Measurements from ENCODE around the gene PROM2. TPM values are rescaled to one million over a fixed set of nuclear protein-coding genes. Genes with fewer than 3 reads are reported as not detected.

Gene PROM2
- total RNA-seq, 1 experiment from 2014 or later, result 64.2 TPM

GRCh38 chr2:95298486-95299111 is 24.4 kb downstream of the PROM2 start:
- Histone ChIP-seq H4K20me1 (ENCODE audit: low read length) (no peaks in the 10 kb centered on the region), H3K27ac (ENCODE audit: low read length) (no peak overlapping the region), H3K9ac (ENCODE audit: low read length) (no peak overlapping the region), H3K27me3 (ENCODE audit: low read length) (no peaks in the 10 kb centered on the region), H3F3A (ENCODE audit: low read length, unreplicated experiment) (no peaks in the 10 kb centered on the region), H3K36me3 (ENCODE audit: low read depth, low read length) (no peaks in the 10 kb centered on the region), H3K79me2 (ENCODE audit: low read length) (no peaks in the 10 kb centered on the region), H3K4me2 (ENCODE audit: low read length) (no peak overlapping the region), H3K9me2 (replicated peaks; ENCODE audit: low read length) (no peaks in the 10 kb centered on the region), H2AFZ (ENCODE audit: low read length) (no peak overlapping the region), H3K4me3 (ENCODE audit: low read length) (no peak overlapping the region), H3K4me1 (ENCODE audit: insufficient read depth, low read length) (peaks cover 16% of the 10 kb centered on the region), H3K9me3 (ENCODE audit: low read length) (no peaks in the 10 kb centered on the region)
- DNase-seq, result no peak
- POLR2A ChIA-PET (ENCODE audit: unreplicated experiment), result interaction anchor here (0.6 kb wide), 1 partner anchor 24 kb away, joined by 3 read pairs; the partner anchor contains the start of gene PROM2
- intact Hi-C loops (cut with micrococcal nuclease), result no loop called here
- no TSS peak for BruUV-seq (replicated peaks)
- CTCF ChIA-PET, result no interaction called here
- ATAC-seq, result no peak
- TF ChIP-seq EZH2phosphoT487 (IDR thresholded peaks at IDR 0.05; ENCODE audit: borderline replicate concordance, low read length), result no peak
- TF ChIP-seq CTCF (conservative IDR thresholded peaks at IDR 0.05; ENCODE audit: low read depth, low read length), result no peak
- no peak for TF ChIP-seq EZH2 (IDR thresholded peaks at IDR 0.05; ENCODE audit: low read length, unreplicated experiment)

- H3K9me3 ChIP-seq (ENCODE audit: low read length), result no peaks in the 10 kb centered on the region
- H2AFZ ChIP-seq (ENCODE audit: low read length), result no peak overlapping the region
- peaks cover 17% of the 10 kb centered on the region for H3K4me1 ChIP-seq (ENCODE audit: insufficient read depth, low read length)
- no peaks in the 10 kb centered on the region for H3K27me3 ChIP-seq (ENCODE audit: low read length)
- BruUV-seq (replicated peaks), result no TSS peak
- H3K9ac ChIP-seq (ENCODE audit: low read length), result no peak overlapping the region
- H3F3A ChIP-seq (ENCODE audit: low read length, unreplicated experiment), result no peaks in the 10 kb centered on the region
- no peaks in the 10 kb centered on the region for H4K20me1 ChIP-seq (ENCODE audit: low read length)
- H3K4me3 ChIP-seq (ENCODE audit: low read length), result no peak overlapping the region
- no peak for TF ChIP-seq EZH2 (IDR thresholded peaks at IDR 0.05; ENCODE audit: low read length, unreplicated experiment)
- ChIA-PET POLR2A (ENCODE audit: unreplicated experiment) (no interaction called here), CTCF (no interaction called here)
- H3K27ac ChIP-seq (ENCODE audit: low read length), result no peak overlapping the region
- no peaks in the 10 kb centered on the region for H3K79me2 ChIP-seq (ENCODE audit: low read length)
- intact Hi-C loops (cut with micrococcal nuclease), result no loop called here
- H3K36me3 ChIP-seq (ENCODE audit: low read depth, low read length), result no peaks in the 10 kb centered on the region
- DNase-seq (no peak), ATAC-seq (no peak)
- H3K9me2 ChIP-seq (replicated peaks; ENCODE audit: low read length), result no peaks in the 10 kb centered on the region
- no peak overlapping the region for H3K4me2 ChIP-seq (ENCODE audit: low read length)
Observed at GRCh38 chr2:95299961-95300360, 25.7 kb downstream of the PROM2 start.

GRCh38 chr2:95300450-95300849 is 26.2 kb downstream of the PROM2 start:
- intact Hi-C loops (cut with micrococcal nuclease), result no loop called here
- no peaks in the 10 kb centered on the region for H4K20me1 ChIP-seq (ENCODE audit: low read length)
- no peak overlapping the region for H3K27ac ChIP-seq (ENCODE audit: low read length)
- no peak overlapping the region for H3K4me2 ChIP-seq (ENCODE audit: low read length)
- ChIA-PET POLR2A (ENCODE audit: unreplicated experiment) (no interaction called here), CTCF (no interaction called here)
- H3K9me2 ChIP-seq (replicated peaks; ENCODE audit: low read length), result no peaks in the 10 kb centered on the region
- DNase-seq (no peak), ATAC-seq (no peak)
- H3K4me3 ChIP-seq (ENCODE audit: low read length), result no peak overlapping the region
- H3K9ac ChIP-seq (ENCODE audit: low read length), result no peak overlapping the region
- H3K79me2 ChIP-seq (ENCODE audit: low read length), result no peaks in the 10 kb centered on the region
- TF ChIP-seq EZH2 (IDR thresholded peaks at IDR 0.05; ENCODE audit: low read length, unreplicated experiment), result no peak
- no peak for TF ChIP-seq CTCF (conservative IDR thresholded peaks at IDR 0.05; ENCODE audit: low read depth, low read length)
- TF ChIP-seq EZH2phosphoT487 (IDR thresholded peaks at IDR 0.05; ENCODE audit: borderline replicate concordance, low read length), result no peak
- H3K9me3 ChIP-seq (ENCODE audit: low read length), result no peaks in the 10 kb centered on the region
- no peaks in the 10 kb centered on the region for H3F3A ChIP-seq (ENCODE audit: low read length, unreplicated experiment)
- H2AFZ ChIP-seq (ENCODE audit: low read length), result no peak overlapping the region
- H3K4me1 ChIP-seq (ENCODE audit: insufficient read depth, low read length), result peaks cover 22% of the 10 kb centered on the region
- no TSS peak for BruUV-seq (replicated peaks)
- H3K27me3 ChIP-seq (ENCODE audit: low read length), result no peaks in the 10 kb centered on the region
- no peaks in the 10 kb centered on the region for H3K36me3 ChIP-seq (ENCODE audit: low read depth, low read length)

Measured in PC-3 (cell line).